GM06990 (cell line): ENCODE data around the gene LAMA5.

Source experiments
- DNase-seq: peaks from one replicate; pipeline ENCODE4 v3.0.0-alpha.2; 2011; ENCODE audit not compliant: insufficient read length; ENCODE audit errors: extremely low read depth
- H3K27me3 ChIP-seq: replicated peaks from 2 replicates; pipeline ENCODE4 v1.6.0; 2011; ENCODE audit warnings: low read length; ENCODE audit not compliant: control insufficient read depth, insufficient read depth
- H3K36me3 ChIP-seq: 2 replicates; pipeline ENCODE4 v1.5.1; 2011; ENCODE audit warnings: low read length; ENCODE audit not compliant: control insufficient read depth, insufficient read depth
- H3K4me3 ChIP-seq: replicated peaks from 2 replicates; pipeline ENCODE4 v1.5.1; 2011; ENCODE audit warnings: low read depth, mild to moderate bottlenecking, control low read depth, low read length
- TF ChIP-seq, protein P1 (sequence below): IDR thresholded peaks from 2 replicates; pipeline ENCODE4 v1.5.1; 2011; ENCODE audit warnings: low read length, control low read depth, mild to moderate bottlenecking, inconsistent platforms; ENCODE audit not compliant: insufficient read depth, poor library complexity, severe bottlenecking

LAMA5 gene

DNA sequence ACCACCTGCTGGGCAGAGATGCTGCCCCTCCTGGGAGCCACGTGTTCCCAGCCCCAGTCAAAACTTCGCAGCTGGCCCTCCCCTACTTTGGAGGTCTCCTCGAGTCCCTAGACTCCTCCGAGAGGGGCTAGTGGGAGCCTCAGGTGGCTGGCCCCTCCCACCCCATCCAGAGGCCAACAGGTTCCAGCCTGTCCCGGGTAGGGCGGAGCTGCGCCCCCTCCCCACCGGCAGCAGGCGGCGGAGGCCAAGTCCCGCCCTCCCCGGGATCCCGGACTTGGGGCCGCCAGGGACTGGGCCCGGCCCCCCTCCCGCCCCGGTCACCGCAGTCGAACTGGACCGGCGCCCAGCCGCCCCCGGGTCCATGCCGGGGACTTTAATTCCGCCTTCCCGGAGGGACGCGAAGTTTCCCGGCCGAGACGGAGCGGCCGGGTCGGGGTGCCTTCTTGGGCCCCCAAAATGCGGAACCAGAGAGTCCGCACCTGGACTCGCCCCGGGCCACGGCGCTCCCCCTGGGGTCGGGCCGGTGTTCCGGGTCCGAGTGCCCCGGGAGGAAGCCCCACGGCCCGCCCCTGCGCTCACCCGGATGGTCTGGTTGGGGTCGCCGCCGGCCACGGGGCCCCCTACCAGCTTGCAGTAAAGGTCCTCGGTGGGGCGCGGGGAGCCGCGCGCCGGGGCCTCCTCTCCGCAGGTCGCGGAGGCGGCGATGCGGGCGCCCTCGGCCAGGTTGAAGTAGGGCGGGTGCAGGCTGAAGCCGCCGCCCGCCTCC is 559 bp downstream of the LAMA5 start:
- TF ChIP-seq, protein P1, sequence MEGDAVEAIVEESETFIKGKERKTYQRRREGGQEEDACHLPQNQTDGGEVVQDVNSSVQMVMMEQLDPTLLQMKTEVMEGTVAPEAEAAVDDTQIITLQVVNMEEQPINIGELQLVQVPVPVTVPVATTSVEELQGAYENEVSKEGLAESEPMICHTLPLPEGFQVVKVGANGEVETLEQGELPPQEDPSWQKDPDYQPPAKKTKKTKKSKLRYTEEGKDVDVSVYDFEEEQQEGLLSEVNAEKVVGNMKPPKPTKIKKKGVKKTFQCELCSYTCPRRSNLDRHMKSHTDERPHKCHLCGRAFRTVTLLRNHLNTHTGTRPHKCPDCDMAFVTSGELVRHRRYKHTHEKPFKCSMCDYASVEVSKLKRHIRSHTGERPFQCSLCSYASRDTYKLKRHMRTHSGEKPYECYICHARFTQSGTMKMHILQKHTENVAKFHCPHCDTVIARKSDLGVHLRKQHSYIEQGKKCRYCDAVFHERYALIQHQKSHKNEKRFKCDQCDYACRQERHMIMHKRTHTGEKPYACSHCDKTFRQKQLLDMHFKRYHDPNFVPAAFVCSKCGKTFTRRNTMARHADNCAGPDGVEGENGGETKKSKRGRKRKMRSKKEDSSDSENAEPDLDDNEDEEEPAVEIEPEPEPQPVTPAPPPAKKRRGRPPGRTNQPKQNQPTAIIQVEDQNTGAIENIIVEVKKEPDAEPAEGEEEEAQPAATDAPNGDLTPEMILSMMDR: no peak
- Histone ChIP-seq H3K4me3 (peak overlapping the region; percentile 61), H3K27me3 (peaks cover 1% of the 10 kb centered on the region), H3K36me3 (no peaks in the 10 kb centered on the region)
- DNase-seq: no peak

DNA sequence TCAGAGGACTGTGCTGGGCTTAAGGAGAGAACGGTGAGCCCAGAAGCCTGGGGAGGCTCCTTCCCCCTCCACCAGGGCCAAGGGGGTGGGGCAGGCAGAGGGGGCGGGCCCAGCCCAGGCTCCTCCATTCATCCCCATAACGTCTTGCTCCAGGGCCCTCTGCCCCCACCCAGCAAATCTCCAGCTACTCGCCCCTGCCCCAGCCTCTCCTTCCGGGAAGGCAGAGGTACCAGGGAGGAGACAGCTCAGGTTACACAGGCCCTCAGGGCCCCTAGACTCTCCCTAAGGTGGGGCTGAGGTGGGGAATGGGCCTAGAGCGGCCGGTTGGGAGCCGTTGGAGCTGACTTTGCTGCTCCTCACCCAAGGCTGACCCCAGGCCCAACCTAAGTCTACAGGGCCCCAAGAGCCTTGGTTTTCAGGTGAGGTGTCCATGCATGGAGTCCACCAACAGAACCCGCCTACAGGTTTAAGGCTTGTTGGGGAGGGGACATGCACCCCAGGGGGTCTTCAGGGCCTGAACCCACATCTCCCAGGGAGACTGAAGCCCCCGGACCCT is 1.2 kb downstream of the LAMA5 start:
- TF ChIP-seq, protein P1: no peak
- no peak for DNase-seq
- H3K27me3 ChIP-seq: peaks cover 1% of the 10 kb centered on the region
- no peaks in the 10 kb centered on the region for H3K36me3 ChIP-seq
- peak overlapping the region; percentile 61 for H3K4me3 ChIP-seq

GRCh38 chr20:62364911-62365736 is 2.0 kb downstream of the LAMA5 start:
- TF ChIP-seq, protein P1: no peak
- no peak overlapping the region for H3K4me3 ChIP-seq
- H3K36me3 ChIP-seq: no peaks in the 10 kb centered on the region
- H3K27me3 ChIP-seq: peaks cover 1% of the 10 kb centered on the region
- no peak for DNase-seq

- Histone ChIP-seq H3K36me3 (no peaks in the 10 kb centered on the region), H3K27me3 (no peaks in the 10 kb centered on the region; the same call in 1 of the 2 replicates), H3K4me3 (no peak overlapping the region)
- DNase-seq: no peak
- TF ChIP-seq, protein P1: no peak
These were observed 2.9 kb downstream of the LAMA5 start for GRCh38 chr20:62363920-62364851.
